PC-9 (cell line): ENCODE measurements around the gene ADGRL3.

Experiments
- EZH2 ChIP-seq: fragments of 200-600 bp; sonication (generic); IDR thresholded peaks from 2 replicates; pipeline ENCODE4 v1.8.0; 2017; ENCODE audit warnings: antibody characterized with exemption, low read depth
- TF ChIP-seq, protein P1 (sequence below): fragments of 200-600 bp; sonication (generic); conservative IDR thresholded peaks from 2 replicates; pipeline ENCODE4 v1.6.1; 2017; ENCODE audit warnings: mixed run types, antibody characterized with exemption, mild to moderate bottlenecking, moderate library complexity

DNA sequence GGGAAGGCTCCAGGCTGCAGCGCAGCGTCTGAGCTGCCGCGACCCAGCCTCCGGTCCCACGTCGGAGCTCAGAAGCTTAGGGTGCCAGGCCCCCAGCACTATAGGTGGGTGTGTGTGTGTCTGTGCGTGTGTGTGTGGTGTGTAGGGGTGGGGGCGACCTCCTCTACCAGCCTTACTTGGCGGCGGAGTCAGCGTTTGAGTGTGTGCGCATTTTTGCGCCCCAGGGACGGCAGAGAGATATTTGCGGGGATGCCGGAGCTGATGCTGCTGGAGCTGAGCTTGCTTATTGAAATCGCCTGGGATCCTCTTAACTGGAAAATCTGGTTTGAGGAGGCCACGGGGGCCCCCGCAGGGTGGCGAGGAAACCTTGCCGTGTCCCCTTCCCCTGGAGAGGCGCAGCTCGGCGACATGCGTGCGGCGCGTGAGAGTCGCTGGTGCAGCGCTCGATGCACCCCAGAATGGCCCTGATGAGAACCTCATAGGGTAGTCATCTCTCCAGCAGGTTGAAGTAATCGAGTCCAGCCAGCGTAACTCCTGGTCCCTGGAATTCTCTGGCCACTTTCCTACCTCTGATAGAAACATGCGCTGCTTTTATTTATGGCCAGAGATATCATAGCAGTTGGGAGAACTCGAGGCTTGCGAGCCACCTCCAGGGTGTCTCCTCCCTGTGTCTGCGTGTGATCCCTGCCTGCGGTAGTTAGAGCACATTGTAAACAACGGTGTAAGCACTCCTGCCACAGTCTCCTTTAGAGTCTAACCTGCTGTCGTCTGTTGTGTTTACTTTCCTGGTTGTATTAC lies 2.7 kb downstream of the ADGRL3 start:
- no peak for TF ChIP-seq EZH2
- TF ChIP-seq, protein P1, sequence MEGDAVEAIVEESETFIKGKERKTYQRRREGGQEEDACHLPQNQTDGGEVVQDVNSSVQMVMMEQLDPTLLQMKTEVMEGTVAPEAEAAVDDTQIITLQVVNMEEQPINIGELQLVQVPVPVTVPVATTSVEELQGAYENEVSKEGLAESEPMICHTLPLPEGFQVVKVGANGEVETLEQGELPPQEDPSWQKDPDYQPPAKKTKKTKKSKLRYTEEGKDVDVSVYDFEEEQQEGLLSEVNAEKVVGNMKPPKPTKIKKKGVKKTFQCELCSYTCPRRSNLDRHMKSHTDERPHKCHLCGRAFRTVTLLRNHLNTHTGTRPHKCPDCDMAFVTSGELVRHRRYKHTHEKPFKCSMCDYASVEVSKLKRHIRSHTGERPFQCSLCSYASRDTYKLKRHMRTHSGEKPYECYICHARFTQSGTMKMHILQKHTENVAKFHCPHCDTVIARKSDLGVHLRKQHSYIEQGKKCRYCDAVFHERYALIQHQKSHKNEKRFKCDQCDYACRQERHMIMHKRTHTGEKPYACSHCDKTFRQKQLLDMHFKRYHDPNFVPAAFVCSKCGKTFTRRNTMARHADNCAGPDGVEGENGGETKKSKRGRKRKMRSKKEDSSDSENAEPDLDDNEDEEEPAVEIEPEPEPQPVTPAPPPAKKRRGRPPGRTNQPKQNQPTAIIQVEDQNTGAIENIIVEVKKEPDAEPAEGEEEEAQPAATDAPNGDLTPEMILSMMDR = no peak
